H1 (cell line): ENCODE data around the gene C2CD2L. TPM values are rescaled to one million over a fixed set of nuclear protein-coding genes. Genes with fewer than 3 reads are reported as not detected.

Experiments used
- HDAC2 ChIP-seq, 2 experiments: fragments of 300-600 bp in 1 of 2; sonication (generic) in 1 of 2; IDR thresholded peaks; 2 replicates each; pipeline ENCODE4 v1.6.1; 2011 to 2012; ENCODE audit warnings: low read depth in 2 of 2, low read length in 2 of 2, mild to moderate bottlenecking in 2 of 2, moderate library complexity in 2 of 2, borderline replicate concordance in 1 of 2, inconsistent platforms in 1 of 2
- POLR2AphosphoS5 ChIP-seq: IDR thresholded peaks from 2 replicates; pipeline ENCODE4 v1.6.1; 2011; ENCODE audit warnings: low read depth, low read length
- polyA plus RNA-seq, 7 experiments: library from polyadenylated mRNA; depleted of rRNA in 3 of 7; stranded (reverse) in 5 of 7; unstranded in 2 of 7; fragments of >200 nt in 5 of 7; fragments of 200-250 nt in 2 of 7; gene quantifications; 1 replicate in 5 of 7; 2 replicates in 1 of 7; 4 replicates in 1 of 7; pipeline versions ENCODE4 v1.2.1 to v1.2.3, GENCODE V29; 2011 to 2013; ENCODE audit warnings: missing spikeins in 2 of 7, mixed read lengths in 2 of 7
- total RNA-seq: library from RNA; stranded (reverse); fragmentation: NEBNext Ultra II Directional; extraction: Animal tissue kit (Norgen Biotek cat#: 25700); gene quantifications from 2 replicates; pipeline ENCODE4 v1.2.1, GENCODE V29; 2021

Gene C2CD2L
- total and polyA plus RNA-seq, 2 of the 8 experiments (the other 6 are each of a cell fraction or from before 2014, with no cell fraction given) = 2.5 to 4.0 TPM

GRCh38 chr11:119126675-119127268 is 19.6 kb downstream of the C2CD2L start (continued):
- TF ChIP-seq HDAC2 (IDR thresholded peaks at IDR 0.05; ENCODE audit: borderline replicate concordance in 1 of 2, low read depth in 2 of 2, low read length in 2 of 2) (no peak), POLR2AphosphoS5 (no peak)
- TF ChIP-seq, all 59 proteins: peak for 0
